Lower lobe of right lung (tissue), 2 donors: Measurements from ENCODE around the gene PSMB2. TPM values are rescaled to one million over a fixed set of nuclear protein-coding genes. Genes with fewer than 3 reads are reported as not detected.
A peak's percentile ranks its signal among the peaks of the same experiment; 100 is the strongest.
"Not testable (repeated sequence)": the region's sequence is repeated elsewhere in the genome, so short reads cannot be mapped to it uniquely, and the experiment has no call there.

ENCODE experiments used
- ATAC-seq, 2 donors: fragments of 200-7000 bp; cut with Tn5 transposase; one replicate each; pipeline ENCODE4 v1.9.1; 2020 to 2022; ENCODE audit warnings: mild to moderate bottlenecking in 2 of 2, moderate library complexity in 2 of 2
- DNase-seq: peaks from one replicate; pipeline ENCODE4 v3.0.0-alpha.2; 2020
- H3K27ac ChIP-seq: fragments of 200-600 bp; one replicate; pipeline ENCODE4 v1.8.0; 2022
- H3K27me3 ChIP-seq: fragments of 200-600 bp; one replicate; pipeline ENCODE4 v1.8.0; 2022; ENCODE audit warnings: low read depth
- H3K36me3 ChIP-seq: fragments of 200-600 bp; one replicate; pipeline ENCODE4 v1.8.0; 2022; ENCODE audit warnings: mild to moderate bottlenecking
- H3K4me1 ChIP-seq: fragments of 200-600 bp; one replicate; pipeline ENCODE4 v1.8.0; 2022
- H3K4me3 ChIP-seq: fragments of 200-600 bp; one replicate; pipeline ENCODE4 v1.8.0; 2022; ENCODE audit warnings: mild to moderate bottlenecking
- H3K9me3 ChIP-seq: fragments of 200-600 bp; one replicate; pipeline ENCODE4 v1.8.0; 2022
- intact Hi-C: fragments of 100-400 bp; cut with DNase I; formaldehyde crosslinking; loops from one replicate; pipeline ENCODE4 v1.11.0; 2022
- total RNA-seq: library from RNA; stranded (reverse); fragmentation: NEBNext Ultra II Directional; extraction: Animal tissue kit (Norgen Biotek cat#: 25700); gene quantifications from one replicate; pipeline ENCODE4 v1.2.1, GENCODE V29; 2021
- TF ChIP-seq, protein P1 (sequence below): fragments of 200-600 bp; IDR thresholded peaks from one replicate; pipeline ENCODE4 v1.8.0; 2022; ENCODE audit warnings: antibody characterized with exemption, mild to moderate bottlenecking
- donor health status: DM: no; HTN: yes; CAD: no; lungs with severe emphysema.

Gene PSMB2
- total RNA-seq, 1 donor from 2014 or later = 44.9 TPM

DNA sequence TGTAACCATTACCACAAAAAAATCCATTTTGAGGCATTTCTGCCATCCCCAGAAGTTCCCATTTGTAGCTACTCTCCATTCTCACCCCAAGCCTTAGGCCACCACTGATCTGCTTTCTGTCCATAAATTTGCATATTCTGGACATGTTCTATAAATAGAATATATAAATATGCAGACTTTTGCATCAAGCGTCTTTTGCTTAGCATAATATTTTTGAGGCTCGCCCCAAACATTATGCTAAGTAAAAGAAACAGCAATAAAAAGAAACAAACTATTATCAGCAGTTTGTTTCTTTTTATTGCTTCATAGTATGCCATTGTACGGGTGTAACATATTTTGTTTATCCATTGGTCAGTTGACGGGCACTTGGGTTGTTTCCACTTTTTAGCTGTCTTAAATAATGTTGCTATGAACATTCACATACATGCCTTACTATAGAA is 60.4 kb downstream of the PSMB2 start:
- H3K9me3 ChIP-seq = no peaks in the 10 kb centered on the region
- H3K36me3 ChIP-seq = no peaks in the 10 kb centered on the region
- intact Hi-C loops = no loop called here
- H3K27me3 ChIP-seq = peaks cover 11% of the 10 kb centered on the region
- TF ChIP-seq, protein P1, sequence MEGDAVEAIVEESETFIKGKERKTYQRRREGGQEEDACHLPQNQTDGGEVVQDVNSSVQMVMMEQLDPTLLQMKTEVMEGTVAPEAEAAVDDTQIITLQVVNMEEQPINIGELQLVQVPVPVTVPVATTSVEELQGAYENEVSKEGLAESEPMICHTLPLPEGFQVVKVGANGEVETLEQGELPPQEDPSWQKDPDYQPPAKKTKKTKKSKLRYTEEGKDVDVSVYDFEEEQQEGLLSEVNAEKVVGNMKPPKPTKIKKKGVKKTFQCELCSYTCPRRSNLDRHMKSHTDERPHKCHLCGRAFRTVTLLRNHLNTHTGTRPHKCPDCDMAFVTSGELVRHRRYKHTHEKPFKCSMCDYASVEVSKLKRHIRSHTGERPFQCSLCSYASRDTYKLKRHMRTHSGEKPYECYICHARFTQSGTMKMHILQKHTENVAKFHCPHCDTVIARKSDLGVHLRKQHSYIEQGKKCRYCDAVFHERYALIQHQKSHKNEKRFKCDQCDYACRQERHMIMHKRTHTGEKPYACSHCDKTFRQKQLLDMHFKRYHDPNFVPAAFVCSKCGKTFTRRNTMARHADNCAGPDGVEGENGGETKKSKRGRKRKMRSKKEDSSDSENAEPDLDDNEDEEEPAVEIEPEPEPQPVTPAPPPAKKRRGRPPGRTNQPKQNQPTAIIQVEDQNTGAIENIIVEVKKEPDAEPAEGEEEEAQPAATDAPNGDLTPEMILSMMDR = no peak
- H3K4me1 ChIP-seq = peaks cover 13% of the 10 kb centered on the region
- DNase-seq (no peak), ATAC-seq (no peak)
- no peak overlapping the region for H3K4me3 ChIP-seq
- no peak overlapping the region for H3K27ac ChIP-seq

- Histone ChIP-seq H3K9me3 (no peaks in the 10 kb centered on the region), H3K4me3 (peak overlapping the region; percentile 53), H3K27ac (peak overlapping the region; percentile 33), H3K4me1 (peaks cover 44% of the 10 kb centered on the region), H3K27me3 (peaks cover 32% of the 10 kb centered on the region), H3K36me3 (no peaks in the 10 kb centered on the region)
- intact Hi-C loops = no loop called here
- TF ChIP-seq, protein P1 = peak; percentile 6
- DNase-seq (peak; percentile 76), ATAC-seq (peak; percentile 60 to 70)
Observed at GRCh38 chr1:35577071-35577998, 64.0 kb downstream of the PSMB2 start.

DNA sequence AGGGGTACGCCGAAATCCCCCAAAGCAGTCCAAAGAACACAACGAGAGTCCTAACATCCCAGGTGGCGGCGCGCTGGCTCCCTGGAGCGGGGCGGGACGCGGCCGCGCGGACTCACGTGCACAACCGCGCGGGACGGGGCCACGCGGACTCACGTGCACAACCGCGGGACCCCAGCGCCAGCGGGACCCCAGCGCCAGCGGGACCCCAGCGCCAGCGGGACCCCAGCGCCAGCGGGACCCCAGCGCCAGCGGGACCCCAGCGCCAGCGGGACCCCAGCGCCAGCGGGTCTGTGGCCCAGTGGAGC is 64.6 kb downstream of the PSMB2 start:
- H3K9me3 ChIP-seq, H3K27ac ChIP-seq, DNase-seq, intact Hi-C loops, H3K36me3 ChIP-seq, ATAC-seq: not testable (repeated sequence)
- Histone ChIP-seq H3K4me1 (peaks cover 44% of the 10 kb centered on the region), H3K4me3 (peak overlapping the region; percentile 53), H3K27me3 (peaks cover 34% of the 10 kb centered on the region)

DNA sequence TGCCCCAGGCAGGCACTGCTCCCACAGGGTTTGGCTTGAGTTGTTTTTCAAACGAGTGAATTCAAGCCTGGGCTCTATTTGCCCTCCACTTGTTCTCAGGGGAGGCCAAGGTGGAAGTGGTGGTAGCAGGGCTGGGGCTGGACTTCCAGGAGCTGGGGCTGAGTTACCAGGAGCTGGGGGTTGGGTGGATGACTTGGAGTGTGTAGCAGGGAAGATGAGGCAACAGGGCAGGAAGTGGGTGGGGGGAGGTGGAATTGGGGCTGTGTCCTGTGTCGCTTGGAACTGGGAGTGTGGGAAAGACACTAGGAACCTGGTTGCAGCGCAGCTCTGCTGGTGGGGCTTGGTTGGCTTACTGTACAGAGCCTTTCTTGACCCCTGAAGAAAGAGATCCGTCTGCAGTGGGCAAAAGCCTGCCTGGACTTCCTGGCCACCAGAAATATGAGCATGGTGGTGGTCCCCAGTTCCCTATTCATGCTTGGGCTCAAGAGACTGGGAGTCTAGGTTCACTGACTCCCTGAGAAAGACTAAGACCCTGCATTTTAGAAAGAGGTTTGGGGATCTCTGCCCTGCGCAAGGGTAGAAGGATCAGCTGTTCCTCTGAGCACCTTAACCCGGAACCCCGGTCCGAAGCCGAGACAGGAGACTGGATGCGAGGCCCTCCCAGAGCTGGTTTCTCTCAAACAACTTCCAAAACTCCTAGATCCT is 65.1 kb downstream of the PSMB2 start:
- intact Hi-C loops = no loop called here

DNA sequence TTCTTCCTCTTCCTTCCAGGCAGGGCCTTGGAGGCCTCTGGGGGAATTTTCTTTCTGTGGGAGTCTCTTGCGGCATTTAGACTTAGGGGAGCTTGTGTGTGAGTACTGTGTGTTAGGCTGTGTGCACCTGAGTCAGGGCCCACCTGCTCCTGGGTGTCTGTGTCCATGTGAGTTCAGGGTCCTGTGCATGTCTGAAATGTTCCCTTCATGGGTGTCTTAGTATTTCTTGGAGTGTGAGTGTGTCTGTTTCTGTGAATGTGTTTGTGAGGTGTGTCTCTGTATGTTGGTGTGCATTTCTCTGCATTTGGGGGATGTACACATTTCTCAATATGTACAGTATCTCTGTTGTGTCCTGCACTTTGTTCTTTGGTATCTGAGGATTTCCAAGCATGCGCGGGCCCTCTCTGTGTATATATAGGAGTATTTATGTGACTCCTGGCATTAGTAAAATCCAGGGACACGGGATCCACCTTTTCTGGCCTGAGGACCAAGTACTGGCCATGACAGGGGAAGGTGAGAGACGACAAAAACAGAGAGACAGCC is 65.8 kb downstream of the PSMB2 start:
- DNase-seq (no peak), ATAC-seq (no peak)
- Histone ChIP-seq H3K4me1 (peaks cover 44% of the 10 kb centered on the region), H3K27me3 (peaks cover 37% of the 10 kb centered on the region), H3K27ac (peak overlapping the region; percentile 6), H3K4me3 (no peak overlapping the region), H3K9me3 (no peaks in the 10 kb centered on the region), H3K36me3 (no peaks in the 10 kb centered on the region)
- intact Hi-C loops = no loop called here
- TF ChIP-seq, protein P1 = no peak

More for the DNA sequence above, 65.1 kb downstream of the PSMB2 start:
- TF ChIP-seq, protein P1 = no peak
- peak overlapping the region; percentile 53 for H3K4me3 ChIP-seq
- H3K36me3 ChIP-seq = no peaks in the 10 kb centered on the region
- H3K9me3 ChIP-seq = no peaks in the 10 kb centered on the region
- ATAC-seq = peak; percentile 6 to 20
- DNase-seq = no peak
- peak overlapping the region; percentile 6 for H3K27ac ChIP-seq
- H3K27me3 ChIP-seq = peaks cover 37% of the 10 kb centered on the region
- peaks cover 44% of the 10 kb centered on the region for H3K4me1 ChIP-seq
